Measurements from ENCODE around the gene VIPR1.

The VIPR1 gene

GRCh38 chr3:42502429-42503250 lies at the start of gene VIPR1:
Gene VIPR1 (plus strand): TSS chr3:42502643. CDS start chr3:42502736, 93 bp downstream.
- H3K27me3 Mint-ChIP-seq, result peaks cover 12% of the 10 kb centered on the region
- no peaks in the 10 kb centered on the region for H3K9me3 Mint-ChIP-seq (ENCODE audit: low read depth)

GRCh38 chr3:42456211-42456610 lies 46.2 kb upstream of the VIPR1 start:
- Mint-ChIP-seq H3K4me3 (no peak overlapping the region), H3K27me3 (peaks cover 5% of the 10 kb centered on the region), H3K27ac (no peak overlapping the region), H3K9me3 (ENCODE audit: low read depth) (peaks cover 7% of the 10 kb centered on the region), H3K36me3 (peaks cover 2% of the 10 kb centered on the region), H3K4me1 (ENCODE audit: low read depth) (no peaks in the 10 kb centered on the region)

More at GRCh38 chr3:42502429-42503250, at the start of gene VIPR1:
- H3K27ac Mint-ChIP-seq, result peak within 1 kb of the TSS; percentile 68
- H3K4me3 Mint-ChIP-seq, result peak within 1 kb of the TSS; percentile 93
- H3K36me3 Mint-ChIP-seq, result no peaks in the 10 kb centered on the region
- H3K4me1 Mint-ChIP-seq (ENCODE audit: low read depth), result peaks cover 51% of the 10 kb centered on the region

- Mint-ChIP-seq H3K27ac (no peak overlapping the region), H3K27me3 (peaks cover 5% of the 10 kb centered on the region), H3K36me3 (no peaks in the 10 kb centered on the region), H3K9me3 (ENCODE audit: low read depth) (peaks cover 1% of the 10 kb centered on the region), H3K4me3 (no peak overlapping the region), H3K4me1 (ENCODE audit: low read depth) (no peaks in the 10 kb centered on the region)
Observed at GRCh38 chr3:42459151-42459550, 43.3 kb upstream of the VIPR1 start.

- Mint-ChIP-seq H3K36me3 (peaks cover 2% of the 10 kb centered on the region), H3K27ac (no peak overlapping the region), H3K4me3 (no peak overlapping the region), H3K27me3 (peaks cover 7% of the 10 kb centered on the region), H3K9me3 (ENCODE audit: low read depth) (no peaks in the 10 kb centered on the region), H3K4me1 (ENCODE audit: low read depth) (no peaks in the 10 kb centered on the region)
Observed at GRCh38 chr3:42461762-42462161, 40.7 kb upstream of the VIPR1 start.

GRCh38 chr3:42463093-42463492 lies 39.4 kb upstream of the VIPR1 start:
- no peaks in the 10 kb centered on the region for H3K9me3 Mint-ChIP-seq (ENCODE audit: low read depth)
- peaks cover 2% of the 10 kb centered on the region for H3K36me3 Mint-ChIP-seq
- H3K27ac Mint-ChIP-seq, result no peak overlapping the region
- H3K27me3 Mint-ChIP-seq, result peaks cover 7% of the 10 kb centered on the region
- no peaks in the 10 kb centered on the region for H3K4me1 Mint-ChIP-seq (ENCODE audit: low read depth)
- no peak overlapping the region for H3K4me3 Mint-ChIP-seq

GRCh38 chr3:42468111-42468510 lies 34.3 kb upstream of the VIPR1 start:
- Mint-ChIP-seq H3K4me3 (no peak overlapping the region), H3K27ac (no peak overlapping the region), H3K27me3 (peaks cover 2% of the 10 kb centered on the region), H3K9me3 (ENCODE audit: low read depth) (no peaks in the 10 kb centered on the region), H3K4me1 (ENCODE audit: low read depth) (no peaks in the 10 kb centered on the region), H3K36me3 (peaks cover 2% of the 10 kb centered on the region)

- Mint-ChIP-seq H3K27me3 (no peaks in the 10 kb centered on the region), H3K27ac (no peak overlapping the region), H3K9me3 (ENCODE audit: low read depth) (no peaks in the 10 kb centered on the region), H3K4me1 (ENCODE audit: low read depth) (no peaks in the 10 kb centered on the region), H3K36me3 (no peaks in the 10 kb centered on the region), H3K4me3 (no peak overlapping the region)
Observed at GRCh38 chr3:42472555-42472954, 29.9 kb upstream of the VIPR1 start.

GRCh38 chr3:42473083-42473932 lies 29.1 kb upstream of the VIPR1 start:
- H3K36me3 Mint-ChIP-seq, result no peaks in the 10 kb centered on the region
- H3K4me3 Mint-ChIP-seq, result no peak overlapping the region
- no peak overlapping the region for H3K27ac Mint-ChIP-seq
- H3K9me3 Mint-ChIP-seq (ENCODE audit: low read depth), result no peaks in the 10 kb centered on the region
- H3K27me3 Mint-ChIP-seq, result no peaks in the 10 kb centered on the region
- H3K4me1 Mint-ChIP-seq (ENCODE audit: low read depth), result no peaks in the 10 kb centered on the region

GRCh38 chr3:42476225-42477125 lies 26.0 kb upstream of the VIPR1 start:
- Mint-ChIP-seq H3K27me3 (peaks cover 1% of the 10 kb centered on the region), H3K36me3 (peaks cover 20% of the 10 kb centered on the region), H3K27ac (no peak overlapping the region), H3K9me3 (ENCODE audit: low read depth) (peaks cover 11% of the 10 kb centered on the region), H3K4me1 (ENCODE audit: low read depth) (no peaks in the 10 kb centered on the region), H3K4me3 (no peak overlapping the region)

GRCh38 chr3:42477696-42478095 lies 24.7 kb upstream of the VIPR1 start:
- H3K36me3 Mint-ChIP-seq, result peaks cover 25% of the 10 kb centered on the region
- no peaks in the 10 kb centered on the region for H3K4me1 Mint-ChIP-seq (ENCODE audit: low read depth)

GRCh38 chr3:42478830-42479229 lies 23.6 kb upstream of the VIPR1 start:
- Mint-ChIP-seq H3K4me3 (no peak overlapping the region), H3K27ac (no peak overlapping the region), H3K9me3 (ENCODE audit: low read depth) (peaks cover 19% of the 10 kb centered on the region), H3K4me1 (ENCODE audit: low read depth) (no peaks in the 10 kb centered on the region), H3K36me3 (peaks cover 25% of the 10 kb centered on the region), H3K27me3 (peaks cover 5% of the 10 kb centered on the region)

More at GRCh38 chr3:42477696-42478095, 24.7 kb upstream of the VIPR1 start:
- Mint-ChIP-seq H3K27ac (no peak overlapping the region), H3K27me3 (peaks cover 5% of the 10 kb centered on the region), H3K9me3 (ENCODE audit: low read depth) (peaks cover 19% of the 10 kb centered on the region), H3K4me3 (no peak overlapping the region)

GRCh38 chr3:42486814-42487565 lies 15.5 kb upstream of the VIPR1 start:
- Mint-ChIP-seq H3K36me3 (peaks cover 1% of the 10 kb centered on the region), H3K27ac (no peak overlapping the region), H3K9me3 (ENCODE audit: low read depth) (peaks cover 3% of the 10 kb centered on the region), H3K27me3 (peaks cover 1% of the 10 kb centered on the region), H3K4me1 (ENCODE audit: low read depth) (no peaks in the 10 kb centered on the region), H3K4me3 (no peak overlapping the region)

- Mint-ChIP-seq H3K27me3 (no peaks in the 10 kb centered on the region), H3K4me3 (no peak overlapping the region), H3K9me3 (ENCODE audit: low read depth) (no peaks in the 10 kb centered on the region), H3K27ac (no peak overlapping the region), H3K36me3 (no peaks in the 10 kb centered on the region), H3K4me1 (ENCODE audit: low read depth) (no peaks in the 10 kb centered on the region)
Observed at GRCh38 chr3:42488687-42489086, 13.8 kb upstream of the VIPR1 start.

All from activated naive CD8-positive, alpha-beta T cell (primary cell).